Measurements from ENCODE around the gene CUX1. TPM values are rescaled to one million over a fixed set of nuclear protein-coding genes. Genes with fewer than 3 reads are reported as not detected.

Gene CUX1
- total RNA-seq, 1 experiment from 2014 or later: 53.5 TPM

- no CpG with 5 or more reads among the region's 5 CpGs for WGBS (ENCODE audit: extremely low coverage, insufficient read length, low lambda C conversion rate)
- Histone ChIP-seq H3K4ac (ENCODE audit: low read depth, low read length) (no peak overlapping the region), H2AFZ (ENCODE audit: low read length) (no peak overlapping the region), H3K23me2 (ENCODE audit: insufficient read length, low read depth, low read length, poor library complexity, severe bottlenecking) (no peaks in the 10 kb centered on the region), H3K79me2 (ENCODE audit: insufficient read depth, low read length) (no peaks in the 10 kb centered on the region), H3T11ph (ENCODE audit: low read length) (no peak overlapping the region), H4K5ac (ENCODE audit: insufficient read length, low read depth, low read length) (no peak overlapping the region), H4K91ac (ENCODE audit: insufficient read length, low read depth, low read length) (no peak overlapping the region), H3K14ac (ENCODE audit: insufficient read depth, low read length) (no peak overlapping the region), H2BK5ac (ENCODE audit: insufficient read length, low read length) (no peak overlapping the region), H3K4me2 (ENCODE audit: insufficient read depth, insufficient read length, low read length) (no peak overlapping the region), H3K9ac (ENCODE audit: extremely low read depth, insufficient read length, low read length) (no peak overlapping the region), H3K4me1 (ENCODE audit: insufficient read depth, low read length) (no peaks in the 10 kb centered on the region), H2BK15ac (ENCODE audit: low read depth, low read length) (no peak overlapping the region), H3K79me1 (ENCODE audit: insufficient read depth, low read depth, low read length, poor library complexity, severe bottlenecking) (no peaks in the 10 kb centered on the region), H3K18ac (ENCODE audit: insufficient read length, low read depth, low read length) (no peak overlapping the region), H3K56ac (ENCODE audit: insufficient read length, low read depth, low read length) (no peak overlapping the region), H3K27ac (ENCODE audit: insufficient read length, low read depth, low read length) (no peak overlapping the region), H2BK20ac (ENCODE audit: low read depth, low read length, poor library complexity, severe bottlenecking) (no peak overlapping the region), H3K9me3 (ENCODE audit: control insufficient read depth, low read depth, low read length) (no peaks in the 10 kb centered on the region), H4K20me1 (ENCODE audit: control insufficient read depth, insufficient read depth, insufficient read length) (no peaks in the 10 kb centered on the region), H3K27me3 (ENCODE audit: insufficient read depth, low read length) (no peaks in the 10 kb centered on the region), H2AK5ac (ENCODE audit: insufficient read length, low read length) (no peak overlapping the region), H4K8ac (replicated peaks; ENCODE audit: insufficient read length, low read depth, low read length) (no peak overlapping the region), H2BK120ac (ENCODE audit: low read depth, low read length, poor library complexity, severe bottlenecking) (no peak overlapping the region), H3K23ac (ENCODE audit: insufficient read length, low read depth, low read length) (no peak overlapping the region), H2BK12ac (ENCODE audit: insufficient read length, low read depth, low read length) (no peak overlapping the region)
- Mint-ChIP-seq H3K27me3 (ENCODE audit: low read depth) (no peaks in the 10 kb centered on the region), H3K4me1 (no peaks in the 10 kb centered on the region), H3K27ac (no peak overlapping the region), H3K36me3 (ENCODE audit: insufficient read depth in 1 of 3, low read depth in 3 of 3) (peaks cover 3 to 22% (median 14%) of the 10 kb centered on the region in 3 experiments; a peak in 5 of 7 replicates), H3K4me3 (no peak overlapping the region), H3K9me3 (no peaks in the 10 kb centered on the region)
- DNase-seq: no peak
- TF ChIP-seq, protein P1, sequence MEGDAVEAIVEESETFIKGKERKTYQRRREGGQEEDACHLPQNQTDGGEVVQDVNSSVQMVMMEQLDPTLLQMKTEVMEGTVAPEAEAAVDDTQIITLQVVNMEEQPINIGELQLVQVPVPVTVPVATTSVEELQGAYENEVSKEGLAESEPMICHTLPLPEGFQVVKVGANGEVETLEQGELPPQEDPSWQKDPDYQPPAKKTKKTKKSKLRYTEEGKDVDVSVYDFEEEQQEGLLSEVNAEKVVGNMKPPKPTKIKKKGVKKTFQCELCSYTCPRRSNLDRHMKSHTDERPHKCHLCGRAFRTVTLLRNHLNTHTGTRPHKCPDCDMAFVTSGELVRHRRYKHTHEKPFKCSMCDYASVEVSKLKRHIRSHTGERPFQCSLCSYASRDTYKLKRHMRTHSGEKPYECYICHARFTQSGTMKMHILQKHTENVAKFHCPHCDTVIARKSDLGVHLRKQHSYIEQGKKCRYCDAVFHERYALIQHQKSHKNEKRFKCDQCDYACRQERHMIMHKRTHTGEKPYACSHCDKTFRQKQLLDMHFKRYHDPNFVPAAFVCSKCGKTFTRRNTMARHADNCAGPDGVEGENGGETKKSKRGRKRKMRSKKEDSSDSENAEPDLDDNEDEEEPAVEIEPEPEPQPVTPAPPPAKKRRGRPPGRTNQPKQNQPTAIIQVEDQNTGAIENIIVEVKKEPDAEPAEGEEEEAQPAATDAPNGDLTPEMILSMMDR (conservative IDR thresholded peaks at IDR 0.05): no peak
These were observed 405.8 kb downstream of the CUX1 start for GRCh38 chr7:102223184-102223583.

Measured in H9 (cell line).